GM19467 (cell line): Measurements from ENCODE around the gene NCS1.

ENCODE experiments used
- ATAC-seq: cut with Tn5 transposase; IDR thresholded peaks from one replicate; pipeline ENCODE4 v1.9.1; 2021; ENCODE audit warnings: mild to moderate bottlenecking, moderate library complexity; ENCODE audit not compliant: unreplicated experiment

NCS1 gene

GRCh38 chr9:130172161-130172857, at the start of gene NCS1:
Gene NCS1 (plus strand): TSS chr9:130172404. CDS start chr9:130172664, 260 bp downstream.
- no peak for ATAC-seq

- ATAC-seq: no peak
Measured at GRCh38 chr9:130122456-130122855, 49.7 kb upstream of the NCS1 start.

- ATAC-seq: no peak
Measured at GRCh38 chr9:130124085-130124860, 47.9 kb upstream of the NCS1 start.

- no peak for ATAC-seq
Measured at GRCh38 chr9:130126721-130127433, 45.3 kb upstream of the NCS1 start.

- ATAC-seq: no peak
Measured at GRCh38 chr9:130128251-130128650, 44.0 kb upstream of the NCS1 start.

GRCh38 chr9:130128733-130129431, 43.3 kb upstream of the NCS1 start:
- peak; percentile 55 for ATAC-seq

- no peak for ATAC-seq
Measured at GRCh38 chr9:130129432-130130061, 42.7 kb upstream of the NCS1 start.

GRCh38 chr9:130132746-130133145, 39.5 kb upstream of the NCS1 start:
- no peak for ATAC-seq

- ATAC-seq: no peak
Measured at GRCh38 chr9:130137081-130137640, 35.0 kb upstream of the NCS1 start.

GRCh38 chr9:130137641-130138081, 34.5 kb upstream of the NCS1 start:
- no peak for ATAC-seq

GRCh38 chr9:130138171-130138653, 34.0 kb upstream of the NCS1 start:
- no peak for ATAC-seq

GRCh38 chr9:130138791-130139190, 33.4 kb upstream of the NCS1 start:
- ATAC-seq: no peak

- ATAC-seq: no peak
Measured at GRCh38 chr9:130139251-130139650, 33.0 kb upstream of the NCS1 start.

GRCh38 chr9:130140706-130141105, 31.5 kb upstream of the NCS1 start:
- no peak for ATAC-seq

- no peak for ATAC-seq
Measured at GRCh38 chr9:130142056-130142455, 30.1 kb upstream of the NCS1 start.

- ATAC-seq: no peak
Measured at GRCh38 chr9:130142641-130143040, 29.6 kb upstream of the NCS1 start.

GRCh38 chr9:130143279-130143893, 28.8 kb upstream of the NCS1 start:
- ATAC-seq: no peak

- no peak for ATAC-seq
Measured at GRCh38 chr9:130143958-130144366, 28.2 kb upstream of the NCS1 start.

- no peak for ATAC-seq
Measured at GRCh38 chr9:130144703-130145102, 27.5 kb upstream of the NCS1 start.

GRCh38 chr9:130145658-130146057, 26.5 kb upstream of the NCS1 start:
- no peak for ATAC-seq
